HG03378 (cell line): ENCODE data around the gene CLDN9.

ENCODE experiments used
- ATAC-seq: cut with Tn5 transposase; IDR thresholded peaks from one replicate; pipeline ENCODE4 v1.9.1; 2021; ENCODE audit warnings: mild to moderate bottlenecking, moderate library complexity; ENCODE audit not compliant: unreplicated experiment

The CLDN9 gene

GRCh38 chr16:3012828-3013420 is at the start of gene CLDN9:
TSS of gene CLDN9 (plus strand) at chr16:3012923. CDS start at chr16:3013363, 440 bp downstream.
- no peak for ATAC-seq

- no peak for ATAC-seq
Measured at GRCh38 chr16:2963074-2963722, 49.5 kb upstream of the CLDN9 start.

- no peak for ATAC-seq
Measured at GRCh38 chr16:2963723-2964474, 48.8 kb upstream of the CLDN9 start, which contains the start of gene KREMEN2. TSS of gene KREMEN2 (plus strand) at chr16:2964275. CDS start at chr16:2964521, 246 bp downstream.

- no peak for ATAC-seq
Measured at GRCh38 chr16:2964475-2965336, 48.0 kb upstream of the CLDN9 start.

- ATAC-seq, result no peak
Measured at GRCh38 chr16:2966043-2966807, 46.5 kb upstream of the CLDN9 start.

- no peak for ATAC-seq
Measured at GRCh38 chr16:2966808-2967191, 45.9 kb upstream of the CLDN9 start.

GRCh38 chr16:2967211-2967631 is 45.5 kb upstream of the CLDN9 start:
- no peak for ATAC-seq

- no peak for ATAC-seq
Measured at GRCh38 chr16:2967721-2968161, 45.0 kb upstream of the CLDN9 start.

GRCh38 chr16:2968368-2968737 is 44.4 kb upstream of the CLDN9 start:
- ATAC-seq, result no peak

GRCh38 chr16:2968738-2969544 is 43.8 kb upstream of the CLDN9 start, which contains the start of gene PAQR4:
TSS of gene PAQR4 (plus strand) at chr16:2969348. CDS start at chr16:2969675, 327 bp downstream.
- peak; percentile 52 for ATAC-seq

- no peak for ATAC-seq
Measured at GRCh38 chr16:2969545-2970521, 42.9 kb upstream of the CLDN9 start.

GRCh38 chr16:2970563-2970962 is 42.2 kb upstream of the CLDN9 start:
- no peak for ATAC-seq

- no peak for ATAC-seq
Measured at GRCh38 chr16:2971134-2971984, 41.4 kb upstream of the CLDN9 start.

- ATAC-seq, result no peak
Measured at GRCh38 chr16:2971985-2972784, 40.5 kb upstream of the CLDN9 start.

- no peak for ATAC-seq
Measured at GRCh38 chr16:2973093-2973492, 39.6 kb upstream of the CLDN9 start.

- no peak for ATAC-seq
Measured at GRCh38 chr16:2973605-2974318, 39.0 kb upstream of the CLDN9 start.
